K562 (cell line): Measurements from ENCODE around the gene PSMD8. TPM values are rescaled to one million over a fixed set of nuclear protein-coding genes. Genes with fewer than 3 reads are reported as not detected.

ENCODE experiments used
- ARID4B ChIP-seq: sonication (generic); formaldehyde crosslinking; IDR thresholded peaks from 2 replicates; pipeline ENCODE4 v1.8.0; 2022; ENCODE audit warnings: mild to moderate bottlenecking, missing genetic modification reagents
- CBFA2T2 ChIP-seq: fragments of 450-650 bp; conservative IDR thresholded peaks from 2 replicates; pipeline ENCODE4 v1.6.1; 2017; ENCODE audit warnings: mild to moderate bottlenecking
- L3MBTL2 ChIP-seq: fragments of 450-650 bp; IDR thresholded peaks from 2 replicates; pipeline ENCODE4 v1.6.1; 2016; ENCODE audit warnings: mild to moderate bottlenecking, moderate library complexity
- MGA ChIP-seq: fragments of 450-650 bp; IDR thresholded peaks from 2 replicates; pipeline ENCODE4 v1.6.1; 2016; ENCODE audit warnings: mild to moderate bottlenecking, moderate library complexity
- ZNF121 ChIP-seq: sonication (generic); formaldehyde crosslinking; conservative IDR thresholded peaks from 2 replicates; pipeline ENCODE4 v1.8.0; 2022; ENCODE audit warnings: missing genetic modification reagents
- polyA plus RNA-seq, 8 experiments: library from polyadenylated mRNA; depleted of rRNA in 4 of 8; stranded (reverse) in 5 of 8; unstranded in 3 of 8; fragments of >200 nt; fragmentation: Nextera tagmentation in 2 of 8; fragmentation: Illumina TruSeq in 1 of 8; extraction: Ambion mirVana in 2 of 8; extraction: Trizol in 1 of 8; gene quantifications; 2 replicates each; pipeline versions ENCODE4 v1.2.1 to v1.2.3, GENCODE V29; 2011 to 2014; ENCODE audit warnings: inconsistent platforms in 1 of 8, missing spikeins in 1 of 8
- total RNA-seq, 7 experiments: library from RNA; depleted of rRNA in 6 of 7; stranded (reverse); fragments of >200 nt in 6 of 7; fragmentation: Illumina TruSeq in 2 of 7; extraction: Trizol in 2 of 7; gene quantifications; 2 replicates each; pipeline versions ENCODE4 v1.2.1 to v1.2.3, GENCODE V29; 2011 to 2021; ENCODE audit warnings: low replicate concordance in 1 of 7

The PSMD8 gene
- total and polyA plus RNA-seq, 9 of the 15 experiments (the other 6 are each of a cell fraction or from before 2014, with no cell fraction given): 130 to 583 (median 315) TPM

GRCh38 chr19:38362946-38363688 lies 11.3 kb upstream of the PSMD8 start (continued):
- peak; percentile 14; the same call in 1 of the 2 replicates for TF ChIP-seq ARID4B (CRISPR knock-in tag)
- peak; percentile 67 for TF ChIP-seq MGA
- peak; percentile 45 for TF ChIP-seq CBFA2T2
- peak; percentile 70 for TF ChIP-seq L3MBTL2
- peak; percentile 20; the same call in 1 of the 2 replicates for TF ChIP-seq ZNF121 (CRISPR knock-in tag)
